H1 (cell line): Measurements from ENCODE around the gene UIMC1. TPM values are rescaled to one million over a fixed set of nuclear protein-coding genes. Genes with fewer than 3 reads are reported as not detected.

Source experiments
- ASH2L ChIP-seq: fragments of 200-600, 300-600 bp; sonication (generic); IDR thresholded peaks from one replicate; pipeline ENCODE4 v1.7.1; 2017; ENCODE audit warnings: low read length
- PHF8 ChIP-seq: fragments of 200-600 bp; sonication (generic); conservative IDR thresholded peaks from 2 replicates; pipeline ENCODE4 v1.7.1; 2012; ENCODE audit warnings: low read depth, mild to moderate bottlenecking, inconsistent platforms, low read length, moderate library complexity
- POU5F1 ChIP-seq: IDR thresholded peaks from 2 replicates; pipeline ENCODE4 v1.6.1; 2011; ENCODE audit warnings: low read depth, mild to moderate bottlenecking, low read length, moderate library complexity
- polyA plus RNA-seq, 7 experiments: library from polyadenylated mRNA; depleted of rRNA in 3 of 7; stranded (reverse) in 5 of 7; unstranded in 2 of 7; fragments of >200 nt in 5 of 7; fragments of 200-250 nt in 2 of 7; gene quantifications; 1 replicate in 5 of 7; 2 replicates in 1 of 7; 4 replicates in 1 of 7; pipeline versions ENCODE4 v1.2.1 to v1.2.3, GENCODE V29; 2011 to 2013; ENCODE audit warnings: missing spikeins in 2 of 7, mixed read lengths in 2 of 7
- total RNA-seq: library from RNA; stranded (reverse); fragmentation: NEBNext Ultra II Directional; extraction: Animal tissue kit (Norgen Biotek cat#: 25700); gene quantifications from 2 replicates; pipeline ENCODE4 v1.2.1, GENCODE V29; 2021
- TF ChIP-seq, protein P1 (sequence below): IDR thresholded peaks from 2 replicates; pipeline ENCODE4 v1.6.1; 2011; ENCODE audit warnings: low read length, improper control_type of control experiment
- TF ChIP-seq, protein P2 (sequence below): IDR thresholded peaks from 2 replicates; pipeline ENCODE4 v1.6.1; 2012; ENCODE audit warnings: inconsistent platforms

The UIMC1 gene
- total and polyA plus RNA-seq, 2 of the 8 experiments (the other 6 are each of a cell fraction or from before 2014, with no cell fraction given) = 12.8 to 43.7 TPM

DNA sequence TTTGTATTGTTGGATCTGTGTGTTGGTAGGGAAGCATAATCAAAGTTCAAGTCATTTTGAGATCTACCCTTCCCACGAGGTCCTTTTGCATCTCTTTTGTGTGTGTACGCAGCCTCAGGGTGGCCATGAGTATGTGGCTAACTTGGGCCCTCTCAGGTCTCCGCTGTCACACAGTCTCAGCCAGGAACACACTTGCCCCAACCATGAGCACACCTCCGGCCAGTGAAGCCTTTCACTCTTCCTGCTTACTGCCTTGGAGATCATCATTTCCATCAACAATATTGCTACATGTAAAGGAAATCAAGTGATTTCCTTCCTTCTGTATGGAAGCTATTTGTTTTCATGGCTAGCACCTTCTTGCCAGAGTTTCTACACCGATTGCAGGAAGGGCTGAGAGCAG lies 29.9 kb upstream of the UIMC1 start (continued):
- TF ChIP-seq, protein P1, sequence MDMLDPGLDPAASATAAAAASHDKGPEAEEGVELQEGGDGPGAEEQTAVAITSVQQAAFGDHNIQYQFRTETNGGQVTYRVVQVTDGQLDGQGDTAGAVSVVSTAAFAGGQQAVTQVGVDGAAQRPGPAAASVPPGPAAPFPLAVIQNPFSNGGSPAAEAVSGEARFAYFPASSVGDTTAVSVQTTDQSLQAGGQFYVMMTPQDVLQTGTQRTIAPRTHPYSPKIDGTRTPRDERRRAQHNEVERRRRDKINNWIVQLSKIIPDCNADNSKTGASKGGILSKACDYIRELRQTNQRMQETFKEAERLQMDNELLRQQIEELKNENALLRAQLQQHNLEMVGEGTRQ = no peak
- TF ChIP-seq ASH2L (no peak), POU5F1 (no peak), PHF8 (no peak)
- TF ChIP-seq, protein P2, sequence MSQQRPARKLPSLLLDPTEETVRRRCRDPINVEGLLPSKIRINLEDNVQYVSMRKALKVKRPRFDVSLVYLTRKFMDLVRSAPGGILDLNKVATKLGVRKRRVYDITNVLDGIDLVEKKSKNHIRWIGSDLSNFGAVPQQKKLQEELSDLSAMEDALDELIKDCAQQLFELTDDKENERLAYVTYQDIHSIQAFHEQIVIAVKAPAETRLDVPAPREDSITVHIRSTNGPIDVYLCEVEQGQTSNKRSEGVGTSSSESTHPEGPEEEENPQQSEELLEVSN = no peak
